Ishikawa (cell line): ENCODE data around the gene SLC26A8.

ENCODE experiments used
- CEBPB ChIP-seq: IDR thresholded peaks from 2 replicates; pipeline ENCODE4 v1.6.1; 2012
- CREB1 ChIP-seq: IDR thresholded peaks from 2 replicates; pipeline ENCODE4 v1.6.1; 2012; ENCODE audit warnings: low read depth
- EGR1 ChIP-seq: IDR thresholded peaks from 2 replicates; pipeline ENCODE4 v1.6.1; 2012
- EP300 ChIP-seq: IDR thresholded peaks from 2 replicates; pipeline ENCODE4 v1.6.1; 2012; ENCODE audit warnings: borderline replicate concordance
- FOXM1 ChIP-seq: IDR thresholded peaks from 2 replicates; pipeline ENCODE4 v1.6.1; 2012; ENCODE audit warnings: low read depth, borderline replicate concordance
- NFIC ChIP-seq: IDR thresholded peaks from 2 replicates; pipeline ENCODE4 v1.6.1; 2012
- RAD21 ChIP-seq: IDR thresholded peaks from 2 replicates; pipeline ENCODE4 v1.6.1; 2012; ENCODE audit warnings: low read depth
- REST ChIP-seq: IDR thresholded peaks from 2 replicates; pipeline ENCODE4 v1.6.1; 2012; ENCODE audit warnings: low read depth, mild to moderate bottlenecking
- TAF1 ChIP-seq: IDR thresholded peaks from 2 replicates; pipeline ENCODE4 v1.6.1; 2012; ENCODE audit warnings: low read depth, mild to moderate bottlenecking
- TCF12 ChIP-seq: IDR thresholded peaks from 2 replicates; pipeline ENCODE4 v1.6.1; 2012; ENCODE audit warnings: low read depth
- TEAD4 ChIP-seq: IDR thresholded peaks from 2 replicates; pipeline ENCODE4 v1.6.1; 2012
- USF1 ChIP-seq: IDR thresholded peaks from 2 replicates; pipeline ENCODE4 v1.6.1; 2012
- YY1 ChIP-seq: IDR thresholded peaks from 2 replicates; pipeline ENCODE4 v1.6.1; 2012; ENCODE audit warnings: low read depth
- ZBTB7A ChIP-seq: IDR thresholded peaks from 2 replicates; pipeline ENCODE4 v1.6.1; 2012; ENCODE audit warnings: low read depth
- TF ChIP-seq, protein P1 (sequence below): IDR thresholded peaks from 2 replicates; pipeline ENCODE4 v1.6.1; 2012

The SLC26A8 gene

GRCh38 chr6:35914536-35914935 lies 109.9 kb downstream of the SLC26A8 start:
- TF ChIP-seq CREB1 (no peak), USF1 (no peak), TCF12 (no peak), ZBTB7A (no peak), FOXM1 (no peak), EGR1 (no peak), EP300 (no peak), TAF1 (no peak), NFIC (no peak), CEBPB (no peak), REST (no peak), RAD21 (no peak)
- TF ChIP-seq, protein P1, sequence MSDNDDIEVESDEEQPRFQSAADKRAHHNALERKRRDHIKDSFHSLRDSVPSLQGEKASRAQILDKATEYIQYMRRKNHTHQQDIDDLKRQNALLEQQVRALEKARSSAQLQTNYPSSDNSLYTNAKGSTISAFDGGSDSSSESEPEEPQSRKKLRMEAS = no peak

- TF ChIP-seq YY1 = no peak
- no peak for TF ChIP-seq TCF12
- no peak for TF ChIP-seq EGR1
- no peak for TF ChIP-seq FOXM1
- TF ChIP-seq NFIC = no peak
- no peak for TF ChIP-seq USF1
These were observed 112.4 kb downstream of the SLC26A8 start for GRCh38 chr6:35911871-35912653.

GRCh38 chr6:35907750-35908149 lies 116.7 kb downstream of the SLC26A8 start:
- TF ChIP-seq TAF1 = no peak

DNA sequence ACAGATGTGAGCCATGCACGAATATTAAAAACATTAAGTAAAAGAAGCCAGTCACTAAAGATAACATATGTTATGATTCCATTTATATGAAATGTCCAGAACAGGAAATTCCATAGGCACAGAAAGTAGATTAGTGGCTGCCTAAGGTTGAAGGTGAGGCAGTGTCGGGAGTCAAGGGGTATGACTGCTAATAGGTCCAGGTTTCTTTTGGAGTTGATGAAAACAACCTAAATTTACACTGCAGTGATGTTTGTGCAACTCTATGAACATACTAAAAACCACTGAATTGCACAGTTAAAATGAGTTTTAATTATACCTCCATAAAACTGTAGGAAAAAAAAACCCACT lies 118.0 kb downstream of the SLC26A8 start:
- no peak for TF ChIP-seq EGR1
- no peak for TF ChIP-seq TAF1
- no peak for TF ChIP-seq YY1
- no peak for TF ChIP-seq TEAD4
- no peak for TF ChIP-seq TCF12
- TF ChIP-seq RAD21 = no peak
- no peak for TF ChIP-seq USF1
- TF ChIP-seq, protein P1 = no peak
- no peak for TF ChIP-seq REST
- no peak for TF ChIP-seq NFIC
- no peak for TF ChIP-seq CREB1
- no peak for TF ChIP-seq CEBPB

GRCh38 chr6:35905841-35906498 lies 118.5 kb downstream of the SLC26A8 start:
- TF ChIP-seq TEAD4 = no peak
- no peak for TF ChIP-seq ZBTB7A
- TF ChIP-seq TAF1 = no peak
- TF ChIP-seq EP300 = no peak
- no peak for TF ChIP-seq NFIC
- no peak for TF ChIP-seq USF1
- TF ChIP-seq REST = no peak
- no peak for TF ChIP-seq CREB1
- TF ChIP-seq FOXM1 = no peak
- no peak for TF ChIP-seq EGR1
- TF ChIP-seq CEBPB = no peak
- no peak for TF ChIP-seq RAD21
- TF ChIP-seq, protein P1 = no peak
- TF ChIP-seq YY1 = no peak
- TF ChIP-seq TCF12 = no peak
